ENCODE data around the gene VPS33B. TPM values are rescaled to one million over a fixed set of nuclear protein-coding genes. Genes with fewer than 3 reads are reported as not detected.

The VPS33B gene
- total RNA-seq, 2 experiments from 2014 or later: 3.9 to 13.0 TPM

GRCh38 chr15:90982135-90982534 lies 40.3 kb downstream of the VPS33B start:
- Histone ChIP-seq H3K4me3 (ENCODE audit: low read depth, low read length, poor library complexity, severe bottlenecking) (no peak overlapping the region), H2AFZ (ENCODE audit: low read length) (no peak overlapping the region), H3K4me2 (ENCODE audit: low read length) (no peak overlapping the region), H3K27ac (ENCODE audit: low read depth, low read length, poor library complexity, severe bottlenecking) (no peak overlapping the region), H4K20me1 (ENCODE audit: insufficient read depth, low read length) (no peaks in the 10 kb centered on the region; the same call in 1 of the 2 replicates), H3K9me2 (ENCODE audit: insufficient read depth, low read length) (no peaks in the 10 kb centered on the region), H3K36me3 (ENCODE audit: insufficient read depth, low read length) (peaks cover 92% of the 10 kb centered on the region), H3K4me1 (ENCODE audit: insufficient read depth, low read length, poor library complexity, severe bottlenecking) (peaks cover 6% of the 10 kb centered on the region), H3K9me3 (ENCODE audit: low read length) (no peaks in the 10 kb centered on the region), H3K79me2 (ENCODE audit: insufficient read depth, low read depth, low read length) (peaks cover 38% of the 10 kb centered on the region)
- ChIA-PET CTCF (ENCODE audit: unreplicated experiment) (no interaction called here), POLR2A (interaction anchor here (0.9 kb wide), 1 partner anchor 26 kb away, joined by 4 read pairs; no protein-coding TSS in a partner anchor)
- intact Hi-C loops (cut with micrococcal nuclease; ENCODE audit: unreplicated experiment): no loop called here
- no TSS peak for BruUV-seq (replicated peaks)
- no peak for DNase-seq (ENCODE audit: low spot score)
- TF ChIP-seq EZH2phosphoT487 (IDR thresholded peaks at IDR 0.05; ENCODE audit: borderline replicate concordance, low read depth, low read length): no peak
- no peak for TF ChIP-seq CTCF (conservative IDR thresholded peaks at IDR 0.05; ENCODE audit: low read length)

- Histone ChIP-seq H3K79me2 (ENCODE audit: insufficient read depth, low read depth, low read length) (peaks cover 34% of the 10 kb centered on the region), H4K20me1 (ENCODE audit: insufficient read depth, low read length) (no peaks in the 10 kb centered on the region; the same call in 1 of the 2 replicates), H3K9me2 (ENCODE audit: insufficient read depth, low read length) (no peaks in the 10 kb centered on the region), H3K4me1 (ENCODE audit: insufficient read depth, low read length, poor library complexity, severe bottlenecking) (peaks cover 1% of the 10 kb centered on the region), H3K4me2 (ENCODE audit: low read length) (no peak overlapping the region), H3K27ac (ENCODE audit: low read depth, low read length, poor library complexity, severe bottlenecking) (no peak overlapping the region), H3K4me3 (ENCODE audit: low read depth, low read length, poor library complexity, severe bottlenecking) (no peak overlapping the region), H3K9me3 (ENCODE audit: low read length) (no peaks in the 10 kb centered on the region), H2AFZ (ENCODE audit: low read length) (no peak overlapping the region), H3K36me3 (ENCODE audit: insufficient read depth, low read length) (peaks cover 93% of the 10 kb centered on the region)
- no peak for DNase-seq (ENCODE audit: low spot score)
- ChIA-PET CTCF (ENCODE audit: unreplicated experiment) (no interaction called here), POLR2A (interaction anchor here (0.7 to 1.1 kb wide), 2 partner anchors 46 to 59 kb away, joined by 4 read pairs; partner anchors contain the start of gene UNC45A)
- no TSS peak for BruUV-seq (replicated peaks)
- TF ChIP-seq CTCF (conservative IDR thresholded peaks at IDR 0.05; ENCODE audit: low read length) (no peak), EZH2phosphoT487 (IDR thresholded peaks at IDR 0.05; ENCODE audit: borderline replicate concordance, low read depth, low read length) (no peak)
- intact Hi-C loops (cut with micrococcal nuclease; ENCODE audit: unreplicated experiment): no loop called here
Observed at GRCh38 chr15:90981681-90982080, 40.7 kb downstream of the VPS33B start.

DNA sequence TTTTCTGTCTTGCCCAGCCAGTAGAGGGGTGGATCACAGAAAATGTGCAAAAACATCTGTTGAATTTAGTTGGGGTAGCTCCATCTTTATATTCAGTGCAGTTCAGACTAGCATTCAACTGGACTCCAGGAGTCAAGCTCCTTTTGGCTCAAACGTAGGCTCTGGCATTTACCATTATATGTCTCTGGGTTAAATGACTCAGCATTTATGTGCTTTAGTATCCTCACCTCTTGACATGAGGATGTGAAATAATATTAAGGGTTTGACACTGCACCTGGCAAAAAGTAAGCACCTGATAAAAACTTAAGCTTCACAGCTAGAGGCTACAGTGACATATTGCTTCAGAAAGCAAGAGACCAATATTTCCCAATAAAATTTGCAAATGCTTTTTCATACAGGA lies 42.8 kb downstream of the VPS33B start:
- no peak for TF ChIP-seq CTCF (conservative IDR thresholded peaks at IDR 0.05; ENCODE audit: low read length)
- peaks cover 13% of the 10 kb centered on the region for H3K79me2 ChIP-seq (ENCODE audit: insufficient read depth, low read depth, low read length)
- no peaks in the 10 kb centered on the region for H3K9me3 ChIP-seq (ENCODE audit: low read length)
- BruUV-seq (replicated peaks): no TSS peak
- no peaks in the 10 kb centered on the region for H4K20me1 ChIP-seq (ENCODE audit: insufficient read depth, low read length)
- H3K9me2 ChIP-seq (ENCODE audit: insufficient read depth, low read length): no peaks in the 10 kb centered on the region
- ChIA-PET CTCF (ENCODE audit: unreplicated experiment) (no interaction called here), POLR2A (interaction anchor here (0.6 to 1.1 kb wide), 2 partner anchors 13 to 70 kb away, joined by 4 to 9 read pairs; no protein-coding TSS in a partner anchor)
- DNase-seq (ENCODE audit: low spot score): no peak
- no peak overlapping the region for H3K4me2 ChIP-seq (ENCODE audit: low read length)
- no peak overlapping the region for H3K27ac ChIP-seq (ENCODE audit: low read depth, low read length, poor library complexity, severe bottlenecking)
- H3K36me3 ChIP-seq (ENCODE audit: insufficient read depth, low read length): peaks cover 98% of the 10 kb centered on the region
- no peak overlapping the region for H3K4me3 ChIP-seq (ENCODE audit: low read depth, low read length, poor library complexity, severe bottlenecking)
- no peaks in the 10 kb centered on the region for H3K4me1 ChIP-seq (ENCODE audit: insufficient read depth, low read length, poor library complexity, severe bottlenecking)
- intact Hi-C loops (cut with micrococcal nuclease; ENCODE audit: unreplicated experiment): no loop called here
- H2AFZ ChIP-seq (ENCODE audit: low read length): no peak overlapping the region
